ENCODE results near the gene ACSM2B. TPM values are rescaled to one million over a fixed set of nuclear protein-coding genes. Genes with fewer than 3 reads are reported as not detected.

Gene ACSM2B
- total RNA-seq, 1 donor from 2014 or later: not detected

Other genes with a start within 250 kb of the ACSM2B start
- gene GP2, start 248.9 kb downstream of the ACSM2B start, total RNA-seq: 2.8 TPM
- gene UMOD, start 223.7 kb downstream of the ACSM2B start, total RNA-seq: not detected
- gene PDILT, start 171.6 kb downstream of the ACSM2B start, total RNA-seq: not detected
- gene ACSM5, start 166.8 kb downstream of the ACSM2B start, total RNA-seq: 15.6 TPM
- gene ACSM2A, start 124.8 kb downstream of the ACSM2B start, total RNA-seq: not detected
- gene ACSM1, start 121.3 kb upstream of the ACSM2B start, total RNA-seq: not detected
- gene THUMPD1, start 165.5 kb upstream of the ACSM2B start, total RNA-seq: 32.1 TPM
- gene ACSM3, start 187.6 kb upstream of the ACSM2B start, total RNA-seq: 2.8 TPM
- gene ERI2, start 230.1 kb upstream of the ACSM2B start, total RNA-seq: 16.5 TPM
- gene REXO5, start 230.2 kb upstream of the ACSM2B start, total RNA-seq: 2.5 TPM

Data from sciatic nerve (tissue), 1 donor.